HL-60 (cell line): ENCODE results near the gene TBC1D5.

Experiments
- CTCF ChIP-seq: IDR thresholded peaks from one replicate; pipeline ENCODE4 v1.5.1; 2011; ENCODE audit warnings: low read length, control low read depth, inconsistent platforms; ENCODE audit not compliant: insufficient read depth
- GABPA ChIP-seq: IDR thresholded peaks from 2 replicates; pipeline ENCODE4 v1.6.1; 2012; ENCODE audit warnings: low read depth
- POLR2AphosphoS5 ChIP-seq: IDR thresholded peaks from 2 replicates; pipeline ENCODE4 v1.6.1; 2012; ENCODE audit warnings: low read depth
- REST ChIP-seq: IDR thresholded peaks from 2 replicates; pipeline ENCODE4 v1.6.1; 2012; ENCODE audit warnings: low read depth; ENCODE audit not compliant: insufficient replicate concordance
- SPI1 ChIP-seq: IDR thresholded peaks from 2 replicates; pipeline ENCODE4 v1.6.1; 2012; ENCODE audit warnings: low read depth, mild to moderate bottlenecking, borderline replicate concordance

GRCh38 chr3:17466028-17466427, 276.4 kb downstream of the TBC1D5 start:
- TF ChIP-seq CTCF (no peak), REST (no peak), POLR2AphosphoS5 (no peak), GABPA (no peak), SPI1 (no peak)
